OCI-LY7 (cell line): ENCODE data around the gene UGT1A7. TPM values are rescaled to one million over a fixed set of nuclear protein-coding genes. Genes with fewer than 3 reads are reported as not detected.

ENCODE experiments used
- BruUV-seq: library from RNA; stranded (reverse); fragments of 400-500 nt; replicated peaks from 2 replicates; lab custom pipeline; 2021; lab: Mats Ljungman, UMichigan
- CTCF ChIA-PET: fragments of 300-600 bp; sonication (Branson Sonifier 250); formaldehyde crosslinking; loops from one replicate; lab custom pipeline; 2022; ENCODE audit warnings: antibody characterized with exemption; ENCODE audit not compliant: unreplicated experiment; lab: Charles Lee
- POLR2A ChIA-PET: fragments of 300-600 bp; sonication (Branson Sonifier 250); formaldehyde crosslinking; loops from one replicate; lab custom pipeline; 2022; ENCODE audit warnings: antibody characterized with exemption; lab: Charles Lee
- DNase-seq: peaks from one replicate; pipeline ENCODE4 v3.0.0-alpha.2; 2015; ENCODE audit warnings: low spot score
- H2AFZ ChIP-seq: fragments of 200-600 bp; sonication (generic), shearing (Covaris generic); 2 replicates; pipeline ENCODE4 v1.6.1; 2014; ENCODE audit warnings: mild to moderate bottlenecking, antibody characterized with exemption, low read length, moderate library complexity
- H3K27ac ChIP-seq: fragments of 200-600 bp; sonication (generic); 2 replicates; pipeline ENCODE4 v1.5.1; 2014; ENCODE audit warnings: mixed run types, low read depth, mild to moderate bottlenecking, moderate library complexity, low read length, inconsistent platforms; ENCODE audit not compliant: poor library complexity, severe bottlenecking
- H3K36me3 ChIP-seq: fragments of 200-600 bp; sonication (generic); 2 replicates; pipeline ENCODE4 v1.6.1; 2014; ENCODE audit warnings: mild to moderate bottlenecking, antibody characterized with exemption, low read length, moderate library complexity, mixed read lengths; ENCODE audit not compliant: insufficient read depth
- H3K4me1 ChIP-seq: fragments of 200-600 bp; sonication (generic); 2 replicates; pipeline ENCODE4 v1.5.1; 2014; ENCODE audit warnings: mild to moderate bottlenecking, low read length; ENCODE audit not compliant: insufficient read depth, poor library complexity, severe bottlenecking
- H3K4me2 ChIP-seq: fragments of 200-600 bp; sonication (generic); 2 replicates; pipeline ENCODE4 v1.6.1; 2014; ENCODE audit warnings: mild to moderate bottlenecking, low read length
- H3K4me3 ChIP-seq: fragments of 200-600 bp; sonication (generic); 2 replicates; pipeline ENCODE4 v1.5.1; 2014; ENCODE audit warnings: mild to moderate bottlenecking, low read depth, low read length; ENCODE audit not compliant: poor library complexity, severe bottlenecking
- H3K79me2 ChIP-seq: fragments of 200-600 bp; sonication (generic); 2 replicates; pipeline ENCODE4 v1.6.1; 2016; ENCODE audit warnings: low read depth, mild to moderate bottlenecking, low read length, moderate library complexity, mixed read lengths; ENCODE audit not compliant: insufficient read depth
- H3K9me2 ChIP-seq: fragments of 200-600 bp; sonication (generic); 2 replicates; pipeline ENCODE4 v1.6.1; 2016; ENCODE audit warnings: mild to moderate bottlenecking, low read length, mixed read lengths; ENCODE audit not compliant: insufficient read depth
- H3K9me3 ChIP-seq: fragments of 200-600 bp; sonication (generic); 2 replicates; pipeline ENCODE4 v1.6.1; 2014; ENCODE audit warnings: mild to moderate bottlenecking, mixed run types, low read length, mixed read lengths
- H4K20me1 ChIP-seq: fragments of 200-600 bp; sonication (generic); 2 replicates; pipeline ENCODE4 v1.6.1; 2014; ENCODE audit warnings: mild to moderate bottlenecking, antibody characterized with exemption, low read length, moderate library complexity, mixed read lengths; ENCODE audit not compliant: insufficient read depth
- CTCF ChIP-seq: fragments of 200-600 bp; sonication (generic); conservative IDR thresholded peaks from 2 replicates; pipeline ENCODE4 v1.5.1; 2014; ENCODE audit warnings: mild to moderate bottlenecking, antibody characterized with exemption, low read length, moderate library complexity, mixed read lengths
- EZH2phosphoT487 ChIP-seq: fragments of 200-600 bp; sonication (generic); IDR thresholded peaks from 2 replicates; pipeline ENCODE4 v1.6.1; 2018; ENCODE audit warnings: low read depth, borderline replicate concordance, mild to moderate bottlenecking, mixed run types, antibody characterized with exemption, low read length, moderate library complexity, mixed read lengths
- intact Hi-C: fragments of 100-400 bp; cut with micrococcal nuclease; formaldehyde crosslinking; loops from one replicate; pipeline ENCODE4 v1.10.0; 2022; ENCODE audit not compliant: unreplicated experiment
- total RNA-seq, 2 experiments: library from RNA; depleted of rRNA in 1 of 2; stranded (reverse); fragments of >200 nt in 1 of 2; shearing (Covaris generic) in 1 of 2; gene quantifications; 2 replicates each; pipeline ENCODE4 v1.2.3, GENCODE V29; 2014 to 2022

UGT1A7 gene
- total RNA-seq, 2 experiments from 2014 or later, result not detected

- TF ChIP-seq EZH2phosphoT487, result no peak
- no peak for TF ChIP-seq CTCF
- no peak overlapping the region for H3K4me3 ChIP-seq
- H3K27ac ChIP-seq, result no peak overlapping the region
- ChIA-PET POLR2A (no interaction called here), CTCF (no interaction called here)
- no peak overlapping the region for H3K4me2 ChIP-seq
- H3K79me2 ChIP-seq, result no peaks in the 10 kb centered on the region
- no peaks in the 10 kb centered on the region for H4K20me1 ChIP-seq
- no peaks in the 10 kb centered on the region for H3K9me3 ChIP-seq
- H3K9me2 ChIP-seq, result no peaks in the 10 kb centered on the region
- BruUV-seq, result no TSS peak
- no peak overlapping the region for H2AFZ ChIP-seq
- H3K36me3 ChIP-seq, result no peaks in the 10 kb centered on the region
- DNase-seq, result no peak
- H3K4me1 ChIP-seq, result peaks cover 3% of the 10 kb centered on the region
- intact Hi-C loops, result no loop called here
Measured at GRCh38 chr2:233686928-233687327, 5.2 kb downstream of the UGT1A7 start.

- DNase-seq, result no peak
- H3K4me2 ChIP-seq, result no peak overlapping the region
- H3K9me3 ChIP-seq, result no peaks in the 10 kb centered on the region
- H3K4me1 ChIP-seq, result no peaks in the 10 kb centered on the region
- H3K4me3 ChIP-seq, result no peak overlapping the region
- no peaks in the 10 kb centered on the region for H3K9me2 ChIP-seq
- TF ChIP-seq CTCF (no peak), EZH2phosphoT487 (no peak)
- H3K27ac ChIP-seq, result no peak overlapping the region
- intact Hi-C loops, result no loop called here
- H4K20me1 ChIP-seq, result no peaks in the 10 kb centered on the region
- H2AFZ ChIP-seq, result no peak overlapping the region
- no peaks in the 10 kb centered on the region for H3K36me3 ChIP-seq
- POLR2A ChIA-PET, result no interaction called here
- no peaks in the 10 kb centered on the region for H3K79me2 ChIP-seq
- CTCF ChIA-PET, result no interaction called here
- no TSS peak for BruUV-seq
Measured at GRCh38 chr2:233688341-233688740, 6.6 kb downstream of the UGT1A7 start.

GRCh38 chr2:233689031-233689430 is 7.3 kb downstream of the UGT1A7 start:
- intact Hi-C loops, result no loop called here
- no peaks in the 10 kb centered on the region for H3K9me2 ChIP-seq
- CTCF ChIA-PET, result no interaction called here
- no TSS peak for BruUV-seq
- H3K9me3 ChIP-seq, result no peaks in the 10 kb centered on the region
- TF ChIP-seq EZH2phosphoT487 (no peak), CTCF (no peak)
- POLR2A ChIA-PET, result no interaction called here
- H2AFZ ChIP-seq, result no peak overlapping the region
- H3K36me3 ChIP-seq, result no peaks in the 10 kb centered on the region
- no peak overlapping the region for H3K4me3 ChIP-seq
- H3K79me2 ChIP-seq, result no peaks in the 10 kb centered on the region
- H3K4me2 ChIP-seq, result no peak overlapping the region
- no peak for DNase-seq
- no peaks in the 10 kb centered on the region for H4K20me1 ChIP-seq
- no peaks in the 10 kb centered on the region for H3K4me1 ChIP-seq
- no peak overlapping the region for H3K27ac ChIP-seq
